K562 (cell line): ENCODE results near the gene ENO3. TPM values are rescaled to one million over a fixed set of nuclear protein-coding genes. Genes with fewer than 3 reads are reported as not detected.

ENCODE experiments used
- ATAC-seq: fragments of 200-7000 bp; cut with Tn5 transposase; 3 replicates; pipeline ENCODE4 v1.9.1; 2020; ENCODE audit warnings: moderate library complexity
- BruUV-seq: library from RNA; stranded (reverse); fragments of 400-500 nt; replicated peaks from 2 replicates; lab custom pipeline; 2021; lab: Mats Ljungman, UMichigan
- CTCF ChIA-PET: fragments of 300-600 bp; formaldehyde crosslinking; extraction: SDS; loops from one replicate; lab custom pipeline; 2021; ENCODE audit warnings: low intra/inter-chr PET ratio; lab: Yijun Ruan, JAX
- POLR2A ChIA-PET: fragments of 300-600, 350-650 bp; sonication (Branson Sonifier 250); formaldehyde crosslinking; extraction: SDS; loops from one replicate; lab custom pipeline; 2021; ENCODE audit warnings: antibody characterized with exemption, inconsistent platforms; lab: Yijun Ruan, JAX
- DNase-seq, 4 experiments: peaks; one replicate each; pipeline versions ENCODE4 v3.0.0 to v3.0.0-alpha.2; 2011 to 2018; ENCODE audit warnings: low spot score in 3 of 4, mixed read lengths in 3 of 4; ENCODE audit errors: extremely low read depth in 1 of 4
- FAIRE-seq: peaks from 2 replicates; lab custom pipeline; 2011; peaks lifted over from hg19 to GRCh38; lab: Jason Lieb, UNC
- H2AFZ ChIP-seq: 2 replicates; pipeline ENCODE4 v1.6.0; 2011; ENCODE audit warnings: low read depth, low read length, control low read depth, inconsistent platforms
- H3K27ac ChIP-seq: fragments of 200-600 bp; 3 replicates; pipeline ENCODE4 v1.8.0; 2011; ENCODE audit warnings: low read depth, mild to moderate bottlenecking, control low read depth, inconsistent platforms, low read length, moderate library complexity, mixed read lengths; ENCODE audit errors: extremely low read depth
- H3K27me3 ChIP-seq, 2 experiments: fragments of 300-600 bp in 1 of 2; 2 replicates in 1 of 2; 3 replicates in 1 of 2; pipeline versions ENCODE4 v1.6.0 to v1.8.0; 2011; ENCODE audit warnings: inconsistent platforms in 2 of 2, low read length in 2 of 2, mild to moderate bottlenecking in 1 of 2, mixed read lengths in 1 of 2, moderate library complexity in 1 of 2; ENCODE audit not compliant: control insufficient read depth in 2 of 2, insufficient read depth in 2 of 2
- H3K36me3 ChIP-seq: fragments of 300-600 bp; 3 replicates; pipeline ENCODE4 v1.8.0; 2011; ENCODE audit warnings: mild to moderate bottlenecking, low read length, inconsistent platforms; ENCODE audit not compliant: control insufficient read depth, insufficient read depth
- H3K4me1 ChIP-seq, 2 experiments: fragments of 200-600 bp in 1 of 2; replicated peaks in 1 of 2; 2 replicates in 1 of 2; 3 replicates in 1 of 2; pipeline versions ENCODE4 v1.5.1 to v1.8.0; 2011; ENCODE audit warnings: inconsistent platforms in 2 of 2, low read length in 2 of 2, mild to moderate bottlenecking in 1 of 2, mixed read lengths in 1 of 2, moderate library complexity in 1 of 2; ENCODE audit not compliant: control insufficient read depth in 2 of 2, insufficient read depth in 2 of 2
- H3K4me2 ChIP-seq: 2 replicates; pipeline ENCODE4 v1.6.1; 2011; ENCODE audit warnings: low read length, control low read depth, inconsistent platforms, mixed read lengths; ENCODE audit not compliant: insufficient read depth
- H3K4me3 ChIP-seq: fragments of 200-600 bp; sonication (generic), shearing (Covaris generic); 2 replicates; pipeline ENCODE4 v1.5.1; 2016; ENCODE audit warnings: control low read depth, inconsistent platforms
- H3K79me2 ChIP-seq: fragments of 200-600 bp; 3 replicates; pipeline ENCODE4 v1.8.0; 2011; ENCODE audit warnings: low read length, inconsistent platforms; ENCODE audit not compliant: control insufficient read depth, insufficient read depth
- H3K9ac ChIP-seq, 2 experiments: 2 replicates each; pipeline versions ENCODE4 v1.6.0 to v1.6.1; 2011; ENCODE audit warnings: low read depth in 2 of 2, low read length in 2 of 2, control low read depth in 1 of 2, inconsistent platforms in 1 of 2, mild to moderate bottlenecking in 1 of 2, mixed read lengths in 1 of 2; ENCODE audit not compliant: insufficient read depth in 1 of 2
- H3K9me1 ChIP-seq: one replicate; pipeline ENCODE4 v1.6.0; 2011; ENCODE audit warnings: inconsistent platforms, mild to moderate bottlenecking, low read length, moderate library complexity; ENCODE audit not compliant: control insufficient read depth, insufficient read depth
- H3K9me3 ChIP-seq: replicated peaks from 2 replicates; pipeline ENCODE4 v1.5.1; 2011; ENCODE audit warnings: low read depth, low read length, inconsistent platforms; ENCODE audit not compliant: control insufficient read depth, insufficient read depth
- H4K20me1 ChIP-seq: replicated peaks from 2 replicates; pipeline ENCODE4 v1.6.1; 2011; ENCODE audit warnings: low read length, inconsistent platforms, mixed read lengths; ENCODE audit not compliant: control insufficient read depth, insufficient read depth
- DACH1 ChIP-seq: fragments of 450-650 bp; IDR thresholded peaks from 2 replicates; pipeline ENCODE4 v1.6.1; 2018; ENCODE audit not compliant: partially characterized antibody
- EWSR1 ChIP-seq: fragments of 450-650 bp; IDR thresholded peaks from 2 replicates; pipeline ENCODE4 v1.6.1; 2018; ENCODE audit warnings: borderline replicate concordance, mild to moderate bottlenecking, low read depth, moderate library complexity; ENCODE audit not compliant: partially characterized antibody
- MEF2A ChIP-seq: IDR thresholded peaks from 2 replicates; pipeline ENCODE4 v1.6.1; 2011; ENCODE audit warnings: low read depth, mild to moderate bottlenecking, low read length, moderate library complexity; ENCODE audit not compliant: control insufficient read depth
- MTF1 ChIP-seq: fragments of 250-450 bp; sonication (Bioruptor Pico); IDR thresholded peaks from 2 replicates; pipeline ENCODE4 v1.9.0; 2021; ENCODE audit warnings: moderate library complexity, mild to moderate bottlenecking, inconsistent platforms, borderline replicate concordance
- SPI1 ChIP-seq: IDR thresholded peaks from 2 replicates; pipeline ENCODE4 v1.6.1; 2011; ENCODE audit warnings: low read depth, low read length, control low read depth, borderline replicate concordance
- ZBTB43 ChIP-seq: sonication (generic); formaldehyde crosslinking; IDR thresholded peaks from 2 replicates; pipeline ENCODE4 v1.8.0; 2023; ENCODE audit warnings: mild to moderate bottlenecking, missing genetic modification reagents
- WGBS: fragments of 100-300 bp; shearing (Covaris generic); methylation state at CpG from one replicate; pipeline ENCODE4 v1.1.6; 2016; ENCODE audit warnings: low coverage, mixed read lengths; ENCODE audit not compliant: insufficient coverage; ENCODE audit errors: missing lambda C conversion rate; 5-methylcytosine and 5-hydroxymethylcytosine counted together
- in situ Hi-C: fragments of 300-500 bp; cut with MboI; formaldehyde crosslinking; loops from 4 replicates; pipeline ENCODE4 v1.15.0; 2018; ENCODE audit warnings: inconsistent platforms, mixed read lengths
- intact Hi-C: fragments of 100-400 bp; cut with micrococcal nuclease; formaldehyde crosslinking; loops from 2 replicates; pipeline ENCODE4 v1.14.2; 2022
- polyA plus RNA-seq, 8 experiments: library from polyadenylated mRNA; depleted of rRNA in 4 of 8; stranded (reverse) in 5 of 8; unstranded in 3 of 8; fragments of >200 nt; fragmentation: Nextera tagmentation in 2 of 8; fragmentation: Illumina TruSeq in 1 of 8; extraction: Ambion mirVana in 2 of 8; extraction: Trizol in 1 of 8; gene quantifications; 2 replicates each; pipeline versions ENCODE4 v1.2.1 to v1.2.3, GENCODE V29; 2011 to 2014; ENCODE audit warnings: inconsistent platforms in 1 of 8, missing spikeins in 1 of 8
- total RNA-seq, 7 experiments: library from RNA; depleted of rRNA in 6 of 7; stranded (reverse); fragments of >200 nt in 6 of 7; fragmentation: Illumina TruSeq in 2 of 7; extraction: Trizol in 2 of 7; gene quantifications; 2 replicates each; pipeline versions ENCODE4 v1.2.1 to v1.2.3, GENCODE V29; 2011 to 2021; ENCODE audit warnings: low replicate concordance in 1 of 7

The ENO3 gene
- total and polyA plus RNA-seq, 9 of the 15 experiments (the other 6 are each of a cell fraction or from before 2014, with no cell fraction given) = 5.7 to 17.2 (median 9.9) TPM

DNA sequence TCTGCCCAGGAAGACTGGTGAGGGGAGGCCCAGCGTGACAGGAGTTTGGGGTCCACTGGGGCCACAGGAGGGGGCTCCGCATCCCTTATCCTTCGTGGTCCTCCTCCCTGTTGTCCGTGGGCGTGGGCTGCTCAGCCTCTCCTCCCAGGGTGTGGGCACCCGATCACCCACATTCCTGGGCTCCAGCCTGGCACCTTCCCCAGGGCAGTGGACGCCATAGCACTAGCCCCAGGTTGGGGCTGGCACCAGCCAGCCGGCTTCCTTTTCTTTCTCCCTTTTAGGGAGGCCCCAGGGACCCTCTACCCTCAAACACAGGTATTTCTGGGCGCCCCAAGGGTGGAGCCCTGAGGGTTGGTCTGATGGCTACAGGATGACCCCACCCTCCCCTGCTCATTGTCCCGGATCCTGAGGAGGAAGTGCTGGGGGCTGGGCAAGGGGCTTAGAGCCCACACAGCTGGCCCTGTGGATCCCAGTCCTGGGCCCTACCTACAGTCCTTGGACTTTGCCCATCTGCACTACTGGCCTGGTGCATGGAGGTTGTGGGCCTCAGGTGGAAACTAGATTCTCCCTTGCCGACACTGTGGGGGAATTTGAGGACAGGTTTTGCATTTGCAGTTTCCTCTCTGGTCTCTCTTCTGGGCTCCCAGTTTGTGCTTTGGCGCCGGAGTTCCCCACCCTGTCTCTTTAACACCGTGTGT lies 48.0 kb downstream of the ENO3 start:
- Histone ChIP-seq H3K36me3 (peaks cover 34% of the 10 kb centered on the region), H3K9me3 (no peaks in the 10 kb centered on the region), H3K4me3 (peak overlapping the region; percentile 74), H3K4me1 (peaks cover 11 to 34% of the 10 kb centered on the region in 2 experiments; a peak in 3 of 5 replicates), H3K4me2 (peak overlapping the region; percentile 83), H3K79me2 (peaks cover 16% of the 10 kb centered on the region), H3K27ac (no peak overlapping the region; the same call in 2 of the 3 replicates), H3K9ac (peak overlapping the region; percentile 68 to 95; a peak in 3 of 4 replicates)
- 20% methylated on average over 9 of the region's 14 CpGs for WGBS
- intact Hi-C loops = no loop called here
- BruUV-seq = no TSS peak
- FAIRE-seq (no peak), ATAC-seq (no peak)
- TF ChIP-seq SPI1 (0 out of 2 replicates have a peak, but pooled peaks have one; percentile 13), MEF2A (no peak)
- TF ChIP-seq, all 486 proteins: peak for 1
- Histone ChIP-seq H4K20me1 (no peaks in the 10 kb centered on the region), H2AFZ (no peak overlapping the region), H3K9me1 (peaks cover 2% of the 10 kb centered on the region), H3K27me3 (no peaks in the 10 kb centered on the region)
- ChIA-PET POLR2A (no interaction called here), CTCF (no interaction called here)
- peak in 2 of 4 experiments; percentile 20 to 33 for DNase-seq
- in situ Hi-C loops = no loop called here

DNA sequence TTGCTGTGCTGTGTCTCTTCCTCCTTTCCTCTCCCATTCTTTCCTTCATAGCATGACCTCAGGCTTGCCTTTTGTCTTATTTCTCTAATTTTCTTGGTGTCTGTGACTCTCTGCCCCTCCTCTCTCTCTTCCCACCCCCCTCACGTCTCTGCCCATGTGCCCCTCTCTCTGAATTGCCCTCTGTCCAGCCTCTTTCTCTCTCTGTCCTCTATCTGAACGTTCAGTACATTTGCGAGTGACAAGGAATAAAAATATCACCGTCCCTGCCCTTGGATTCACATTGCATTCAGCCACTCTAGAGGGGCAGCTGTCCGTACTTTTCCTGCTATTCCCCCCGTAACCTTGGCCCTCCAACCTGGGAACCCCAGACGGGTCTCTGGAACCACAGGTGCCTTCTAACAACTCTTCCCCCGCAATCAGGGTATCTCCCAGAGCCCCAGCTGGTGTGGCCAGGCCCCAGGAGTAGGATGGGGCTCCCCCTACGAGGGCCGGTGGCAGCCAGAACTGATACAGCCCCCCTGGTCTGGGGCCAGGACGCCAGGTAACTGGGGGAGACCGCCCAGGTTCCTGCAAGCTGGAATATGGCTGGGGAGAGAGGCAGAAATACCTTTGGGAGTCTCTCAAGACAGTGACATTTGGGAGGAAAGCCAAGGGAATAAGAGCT lies 48.6 kb downstream of the ENO3 start:
- intact Hi-C loops = no loop called here
- ChIA-PET POLR2A (no interaction called here), CTCF (no interaction called here)
- peaks cover 11 to 34% of the 10 kb centered on the region in 2 experiments; a peak in 3 of 5 replicates for H3K4me1 ChIP-seq
- no peak overlapping the region for H3K4me2 ChIP-seq
- H3K4me3 ChIP-seq = no peak overlapping the region; the same call in 1 of the 2 replicates
- 60% methylated on average over 7 of the region's 12 CpGs for WGBS
- peak overlapping the region in 1 of 2 experiments; percentile 95; a peak in 2 of 4 replicates for H3K9ac ChIP-seq
- peaks cover 2% of the 10 kb centered on the region for H3K9me1 ChIP-seq
- BruUV-seq = TSS peak; percentile 63
- ATAC-seq = no peak
- H3K9me3 ChIP-seq = no peaks in the 10 kb centered on the region
- H3K27ac ChIP-seq = no peak overlapping the region
- peaks cover 41% of the 10 kb centered on the region for H3K36me3 ChIP-seq
- H3K27me3 ChIP-seq = no peaks in the 10 kb centered on the region
- TF ChIP-seq DACH1 (no peak), EWSR1 (no peak), MTF1 (CRISPR knock-in tag) (no peak), ZBTB43 (CRISPR knock-in tag) (no peak)
- in situ Hi-C loops = no loop called here
- no peak for FAIRE-seq
- H2AFZ ChIP-seq = no peak overlapping the region
- H3K79me2 ChIP-seq = peaks cover 16% of the 10 kb centered on the region
- DNase-seq = no peak
- no peaks in the 10 kb centered on the region for H4K20me1 ChIP-seq
